ENCODE measurements around the gene DNAI1. TPM values are rescaled to one million over a fixed set of nuclear protein-coding genes. Genes with fewer than 3 reads are reported as not detected.
A peak's percentile ranks its signal among the peaks of the same experiment; 100 is the strongest.

DNAI1 gene
- total RNA-seq, 2 donors from 2014 or later = 2.5 to 4.1 TPM

DNA sequence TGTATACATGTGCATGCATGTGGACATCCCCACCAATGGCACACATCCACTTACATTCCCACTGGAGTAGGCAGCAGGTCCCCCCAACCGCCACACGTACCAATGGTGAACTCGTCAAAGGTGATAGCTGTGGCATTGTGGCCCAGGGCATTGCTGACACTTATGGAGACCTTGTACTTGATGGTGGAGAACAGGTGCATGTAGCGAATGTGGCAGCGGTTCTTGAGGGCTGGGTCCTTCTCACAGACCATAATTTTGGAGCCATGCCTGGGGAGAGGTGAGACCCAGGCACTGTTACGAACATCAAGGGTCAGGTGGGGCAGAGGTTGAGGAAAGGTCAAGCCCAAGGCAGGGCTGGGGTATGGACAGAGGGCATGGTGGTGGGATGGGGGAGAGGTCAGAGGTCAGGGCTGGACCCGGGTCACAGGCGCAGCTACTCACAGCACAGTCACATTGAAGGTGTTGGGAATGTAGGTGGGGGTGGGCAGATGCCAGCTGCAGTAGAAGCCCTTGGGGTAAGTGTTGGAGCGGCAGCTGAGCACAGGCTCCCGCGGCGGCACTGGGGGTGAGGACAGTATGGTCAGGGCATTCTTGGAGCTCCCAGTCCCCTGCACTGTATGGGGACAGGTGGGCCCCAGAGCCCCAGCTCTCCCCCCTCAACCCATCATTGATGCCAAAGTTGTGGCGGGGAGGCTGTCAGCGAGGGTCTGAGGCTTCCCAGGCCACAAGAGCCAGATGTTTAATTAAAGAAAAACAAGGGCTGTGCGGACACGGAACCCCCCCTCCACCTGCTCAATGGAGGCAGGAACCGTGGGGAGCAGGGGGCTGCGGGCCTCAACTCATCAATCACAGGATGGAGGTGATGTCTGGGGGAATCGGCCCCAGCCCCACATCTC, 99.1 kb downstream of the DNAI1 start:
- no peaks in the 10 kb centered on the region for H3K9me3 ChIP-seq (ENCODE audit: control insufficient read depth, low read length)
- Mint-ChIP-seq H3K9me3 (no peaks in the 10 kb centered on the region), H3K4me3 (no peak overlapping the region), H3K27ac (no peak overlapping the region), H3K27me3 (ENCODE audit: insufficient read depth) (peaks cover 11% of the 10 kb centered on the region), H3K4me1 (peaks cover 13% of the 10 kb centered on the region), H3K36me3 (ENCODE audit: low read depth) (no peaks in the 10 kb centered on the region)
- no peaks in the 10 kb centered on the region for H3K27me3 ChIP-seq (ENCODE audit: control insufficient read depth, insufficient read depth, low read length, poor library complexity, severe bottlenecking)
- H3K4me3 ChIP-seq (ENCODE audit: low read length) = no peak overlapping the region
- H3K27ac ChIP-seq (ENCODE audit: low read depth, low read length) = peak overlapping the region; percentile 6
- no peak for TF ChIP-seq CTCF (conservative IDR thresholded peaks at IDR 0.05)
- DNase-seq = peak; percentile 30
- peaks cover 9% of the 10 kb centered on the region for H3K4me1 ChIP-seq (ENCODE audit: control insufficient read depth, insufficient read depth, low read length)
- no peaks in the 10 kb centered on the region for H3K36me3 ChIP-seq (ENCODE audit: control insufficient read depth, insufficient read depth, low read length)
- H3K9ac ChIP-seq (ENCODE audit: extremely low read depth, low read length, poor library complexity, severe bottlenecking) = no peak overlapping the region
- 92% methylated on average over 10 to 19 of the region's 19 CpGs for WGBS, 2 experiments (ENCODE audit: insufficient coverage in 1 of 2, insufficient read length in 1 of 2)

GRCh38 chr9:34558364-34558763, 99.8 kb downstream of the DNAI1 start:
- no peak for TF ChIP-seq CTCF (conservative IDR thresholded peaks at IDR 0.05)
- Histone ChIP-seq H3K9me3 (ENCODE audit: control insufficient read depth, low read length) (no peaks in the 10 kb centered on the region), H3K4me1 (ENCODE audit: control insufficient read depth, insufficient read depth, low read length) (peaks cover 9% of the 10 kb centered on the region), H3K27ac (ENCODE audit: low read depth, low read length) (peak overlapping the region; percentile 6), H3K9ac (ENCODE audit: extremely low read depth, low read length, poor library complexity, severe bottlenecking) (no peak overlapping the region), H3K4me3 (ENCODE audit: low read length) (no peak overlapping the region), H3K36me3 (ENCODE audit: control insufficient read depth, insufficient read depth, low read length) (no peaks in the 10 kb centered on the region), H3K27me3 (ENCODE audit: control insufficient read depth, insufficient read depth, low read length, poor library complexity, severe bottlenecking) (no peaks in the 10 kb centered on the region)
- Mint-ChIP-seq H3K27ac (no peak overlapping the region), H3K9me3 (no peaks in the 10 kb centered on the region), H3K27me3 (ENCODE audit: insufficient read depth) (peaks cover 16% of the 10 kb centered on the region), H3K36me3 (ENCODE audit: low read depth) (no peaks in the 10 kb centered on the region), H3K4me3 (no peak overlapping the region), H3K4me1 (peaks cover 13% of the 10 kb centered on the region)
- 90 to 93% methylated on average over 9 of the region's 9 CpGs for WGBS, 2 experiments (ENCODE audit: insufficient coverage in 1 of 2, insufficient read length in 1 of 2)
- no peak for DNase-seq

DNA sequence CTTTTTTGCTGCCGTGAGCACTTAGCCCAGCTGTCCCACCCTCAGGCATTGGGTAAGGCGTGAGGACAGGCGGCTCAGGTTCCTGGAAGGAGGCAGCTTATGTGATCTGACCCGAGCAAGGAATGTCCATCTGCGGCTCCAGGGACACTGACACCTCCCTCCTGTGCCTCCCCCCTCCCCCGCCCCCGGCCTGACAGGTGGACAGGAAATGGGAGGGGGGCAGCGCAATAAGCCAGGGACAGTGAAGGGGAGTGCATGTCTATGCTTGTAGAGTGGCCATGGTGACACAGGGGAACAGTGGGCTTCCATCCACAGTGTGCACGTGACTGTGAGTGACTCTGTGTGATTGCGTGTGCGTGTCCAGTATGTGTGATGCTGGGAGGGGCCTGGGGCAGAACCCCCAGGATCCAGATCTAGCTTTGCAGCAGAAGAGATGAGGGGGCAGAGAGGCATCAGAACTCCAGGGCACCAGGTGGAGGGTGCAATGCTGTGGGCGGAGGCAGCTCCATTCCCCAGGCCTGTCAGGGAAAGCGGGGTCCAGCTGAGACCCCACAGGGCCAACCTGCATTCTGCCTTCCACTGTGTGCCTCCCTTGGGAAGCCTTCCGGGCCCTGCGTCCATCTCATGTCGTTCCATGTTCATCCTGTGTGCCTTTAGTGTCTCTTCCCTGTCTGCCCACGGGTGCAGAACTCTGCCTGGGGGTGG, 100.5 kb downstream of the DNAI1 start:
- Mint-ChIP-seq H3K27me3 (ENCODE audit: insufficient read depth) (peaks cover 23% of the 10 kb centered on the region), H3K27ac (no peak overlapping the region), H3K9me3 (no peaks in the 10 kb centered on the region), H3K4me1 (peaks cover 13% of the 10 kb centered on the region), H3K4me3 (no peak overlapping the region), H3K36me3 (ENCODE audit: low read depth) (no peaks in the 10 kb centered on the region)
- no peak for TF ChIP-seq CTCF (conservative IDR thresholded peaks at IDR 0.05)
- peak overlapping the region; percentile 85 for H3K27ac ChIP-seq (ENCODE audit: low read depth, low read length)
- H3K9ac ChIP-seq (ENCODE audit: extremely low read depth, low read length, poor library complexity, severe bottlenecking) = no peak overlapping the region
- H3K27me3 ChIP-seq (ENCODE audit: control insufficient read depth, insufficient read depth, low read length, poor library complexity, severe bottlenecking) = no peaks in the 10 kb centered on the region
- no peaks in the 10 kb centered on the region for H3K9me3 ChIP-seq (ENCODE audit: control insufficient read depth, low read length)
- WGBS, 2 experiments (ENCODE audit: insufficient coverage in 1 of 2, insufficient read length in 1 of 2) = 82 to 90% methylated on average over 7 to 17 of the region's 17 CpGs
- H3K4me1 ChIP-seq (ENCODE audit: control insufficient read depth, insufficient read depth, low read length) = peaks cover 9% of the 10 kb centered on the region
- no peaks in the 10 kb centered on the region for H3K36me3 ChIP-seq (ENCODE audit: control insufficient read depth, insufficient read depth, low read length)
- DNase-seq = no peak
- no peak overlapping the region for H3K4me3 ChIP-seq (ENCODE audit: low read length)

Measured in endodermal cell (in vitro differentiated cells).